ENCODE data around the gene ELOVL6. TPM values are rescaled to one million over a fixed set of nuclear protein-coding genes. Genes with fewer than 3 reads are reported as not detected.
A peak's percentile ranks its signal among the peaks of the same experiment; 100 is the strongest.

The ELOVL6 gene
- total and polyA plus RNA-seq, 2 experiments from 2014 or later = 12.8 to 18.1 TPM

- no peak overlapping the region for H3K27ac ChIP-seq
- H3K4me3 ChIP-seq = no peak overlapping the region
- 96% methylated on average over 1 of the region's 1 CpG for WGBS (ENCODE audit: low lambda C conversion rate, missing lambda C conversion rate)
Observed at GRCh38 chr4:110058677-110059076, 139.7 kb downstream of the ELOVL6 start.

GRCh38 chr4:110055158-110055768 is 143.2 kb downstream of the ELOVL6 start:
- Histone ChIP-seq H3K36me3 (replicated peaks; ENCODE audit: insufficient read depth, low read depth) (no peaks in the 10 kb centered on the region), H2AFZ (no peak overlapping the region), H3K9me3 (ENCODE audit: low read depth) (no peaks in the 10 kb centered on the region), H4K20me1 (ENCODE audit: insufficient read depth, poor library complexity, severe bottlenecking) (no peaks in the 10 kb centered on the region), H3K79me2 (no peaks in the 10 kb centered on the region), H3K4me1 (ENCODE audit: insufficient read depth) (peaks cover 6% of the 10 kb centered on the region), H3K27ac (peak overlapping the region; percentile 12), H3K27me3 (no peaks in the 10 kb centered on the region), H3K4me3 (no peak overlapping the region), H3K4me2 (no peak overlapping the region), H3K9me2 (replicated peaks; ENCODE audit: insufficient read depth) (no peaks in the 10 kb centered on the region)
- no peak for DNase-seq (ENCODE audit: low spot score)
- 85% methylated on average over 3 of the region's 3 CpGs for WGBS (ENCODE audit: low lambda C conversion rate, missing lambda C conversion rate)
- TF ChIP-seq CTCF (IDR thresholded peaks at IDR 0.05; ENCODE audit: poor library complexity) = no peak
- TF ChIP-seq EZH2 (IDR thresholded peaks at IDR 0.05; ENCODE audit: borderline replicate concordance) = no peak
- no peak for TF ChIP-seq EZH2phosphoT487 (IDR thresholded peaks at IDR 0.05; ENCODE audit: low read depth, severe bottlenecking, unreplicated experiment)

More at GRCh38 chr4:110058677-110059076, 139.7 kb downstream of the ELOVL6 start:
- Histone ChIP-seq H3K36me3 (replicated peaks; ENCODE audit: insufficient read depth, low read depth) (no peaks in the 10 kb centered on the region), H3K27me3 (no peaks in the 10 kb centered on the region), H3K9me3 (ENCODE audit: low read depth) (no peaks in the 10 kb centered on the region), H3K9me2 (replicated peaks; ENCODE audit: insufficient read depth) (no peaks in the 10 kb centered on the region), H3K4me2 (no peak overlapping the region), H3K4me1 (ENCODE audit: insufficient read depth) (peaks cover 8% of the 10 kb centered on the region), H2AFZ (no peak overlapping the region), H3K79me2 (peaks cover 6% of the 10 kb centered on the region), H4K20me1 (ENCODE audit: insufficient read depth, poor library complexity, severe bottlenecking) (no peaks in the 10 kb centered on the region)
- no peak for DNase-seq (ENCODE audit: low spot score)
- TF ChIP-seq CTCF (IDR thresholded peaks at IDR 0.05; ENCODE audit: poor library complexity) = no peak
- TF ChIP-seq EZH2phosphoT487 (IDR thresholded peaks at IDR 0.05; ENCODE audit: low read depth, severe bottlenecking, unreplicated experiment) = no peak
- no peak for TF ChIP-seq EZH2 (IDR thresholded peaks at IDR 0.05; ENCODE audit: borderline replicate concordance)

GRCh38 chr4:110049951-110050925 is 148.2 kb downstream of the ELOVL6 start:
- H3K36me3 ChIP-seq (replicated peaks; ENCODE audit: insufficient read depth, low read depth) = no peaks in the 10 kb centered on the region
- no peaks in the 10 kb centered on the region for H3K9me3 ChIP-seq (ENCODE audit: low read depth)
- peak; percentile 74 for TF ChIP-seq CTCF (IDR thresholded peaks at IDR 0.05; ENCODE audit: poor library complexity)
- no peak for TF ChIP-seq EZH2phosphoT487 (IDR thresholded peaks at IDR 0.05; ENCODE audit: low read depth, severe bottlenecking, unreplicated experiment)
- no peaks in the 10 kb centered on the region for H3K4me1 ChIP-seq (ENCODE audit: insufficient read depth)
- no peak overlapping the region for H3K4me2 ChIP-seq
- H3K27ac ChIP-seq = no peak overlapping the region
- WGBS (ENCODE audit: low lambda C conversion rate, missing lambda C conversion rate) = 68% methylated on average over 9 of the region's 9 CpGs
- no peaks in the 10 kb centered on the region for H3K9me2 ChIP-seq (replicated peaks; ENCODE audit: insufficient read depth)
- DNase-seq (ENCODE audit: low spot score) = peak; percentile 57
- no peaks in the 10 kb centered on the region for H3K79me2 ChIP-seq
- no peaks in the 10 kb centered on the region for H3K27me3 ChIP-seq
- H3K4me3 ChIP-seq = no peak overlapping the region
- H2AFZ ChIP-seq = no peak overlapping the region
- no peaks in the 10 kb centered on the region for H4K20me1 ChIP-seq (ENCODE audit: insufficient read depth, poor library complexity, severe bottlenecking)

Measured in hepatocyte (in vitro differentiated cells).